Inflammatory macrophage treated with lipopolysaccharide for 4 hours (primary cell): ENCODE data around the gene BRPF3.

Experiments
- DNase-seq: peaks from one replicate; pipeline ENCODE4 v3.0.0-alpha.2; 2020

Gene BRPF3

GRCh38 chr6:36235309-36235708 lies 38.8 kb downstream of the BRPF3 start:
- DNase-seq: peak; percentile 23

GRCh38 chr6:36235862-36236261 lies 39.3 kb downstream of the BRPF3 start:
- DNase-seq: no peak

- DNase-seq: no peak
Observed at GRCh38 chr6:36239774-36240173, 43.2 kb downstream of the BRPF3 start.

GRCh38 chr6:36241728-36242127 lies 45.2 kb downstream of the BRPF3 start:
- peak; percentile 92 for DNase-seq

GRCh38 chr6:36242161-36242560 lies 45.6 kb downstream of the BRPF3 start:
- DNase-seq: no peak

- DNase-seq: no peak
Observed at GRCh38 chr6:36242626-36243025, 46.1 kb downstream of the BRPF3 start.

- DNase-seq: no peak
Observed at GRCh38 chr6:36243562-36244212, 47.1 kb downstream of the BRPF3 start.

- no peak for DNase-seq
Observed at GRCh38 chr6:36244641-36245280, 48.2 kb downstream of the BRPF3 start.

- DNase-seq: no peak
Observed at GRCh38 chr6:36245572-36246061, 49.1 kb downstream of the BRPF3 start.

- DNase-seq: peak; percentile 55
Observed at GRCh38 chr6:36246506-36247268, 50.1 kb downstream of the BRPF3 start.

- DNase-seq: no peak
Observed at GRCh38 chr6:36247693-36248092, 51.1 kb downstream of the BRPF3 start.

GRCh38 chr6:36248980-36249379 lies 52.4 kb downstream of the BRPF3 start:
- no peak for DNase-seq

GRCh38 chr6:36249536-36249935 lies 53.0 kb downstream of the BRPF3 start:
- DNase-seq: no peak

GRCh38 chr6:36252005-36252404 lies 55.5 kb downstream of the BRPF3 start:
- no peak for DNase-seq

GRCh38 chr6:36263390-36264000 lies 67.0 kb downstream of the BRPF3 start:
- no peak for DNase-seq

GRCh38 chr6:36265744-36266143 lies 69.2 kb downstream of the BRPF3 start:
- no peak for DNase-seq

GRCh38 chr6:36266913-36267644 lies 70.5 kb downstream of the BRPF3 start:
- no peak for DNase-seq

- no peak for DNase-seq
Observed at GRCh38 chr6:36267731-36268477, 71.4 kb downstream of the BRPF3 start.

- peak; percentile 47 for DNase-seq
Observed at GRCh38 chr6:36268478-36269275, 72.1 kb downstream of the BRPF3 start.

GRCh38 chr6:36269834-36270705 lies 73.5 kb downstream of the BRPF3 start, which contains the start of gene PNPLA1:
TSS of gene PNPLA1 (plus strand) at chr6:36270060. CDS start at chr6:36270460, 400 bp downstream.
- DNase-seq: no peak
